Anterior cingulate cortex (tissue), 58 donors: ENCODE measurements around the gene MAML2.

ENCODE experiments used
- DNase-seq, 58 donors: peaks; one replicate each; lab custom pipeline; 2025; lab: John Stamatoyannopoulos, UW

Gene MAML2

GRCh38 chr11:95950905-95951304 is 392.1 kb downstream of the MAML2 start:
- no peak for DNase-seq

- no peak for DNase-seq
These were observed 394.4 kb downstream of the MAML2 start for GRCh38 chr11:95948637-95949036.

GRCh38 chr11:95944623-95945022 is 398.4 kb downstream of the MAML2 start:
- no peak for DNase-seq

GRCh38 chr11:95943546-95943945 is 399.4 kb downstream of the MAML2 start:
- DNase-seq: no peak

- no peak for DNase-seq
These were observed 403.9 kb downstream of the MAML2 start for GRCh38 chr11:95939091-95939490.

GRCh38 chr11:95937358-95937757 is 405.6 kb downstream of the MAML2 start:
- DNase-seq: no peak

- no peak for DNase-seq
These were observed 409.4 kb downstream of the MAML2 start for GRCh38 chr11:95933594-95933993.

GRCh38 chr11:95931916-95932315 is 411.1 kb downstream of the MAML2 start:
- DNase-seq: no peak

GRCh38 chr11:95930948-95931347 is 412.0 kb downstream of the MAML2 start:
- DNase-seq: no peak

GRCh38 chr11:95926726-95927125 is 416.3 kb downstream of the MAML2 start:
- no peak for DNase-seq
